Retinal pigment epithelial cell (primary cell): ENCODE data around the gene CILP2.

Experiments used
- DNase-seq: peaks from one replicate; pipeline ENCODE4 v3.0.0-alpha.2; 2010; ENCODE audit warnings: low read depth
- H3K4me3 ChIP-seq: 2 replicates; pipeline ENCODE4 v1.5.1; 2011; ENCODE audit warnings: mild to moderate bottlenecking, low read length, control low read depth, moderate library complexity
- TF ChIP-seq, protein P1 (sequence below): conservative IDR thresholded peaks from 2 replicates; pipeline ENCODE4 v1.5.1; 2011; ENCODE audit warnings: low read depth, low read length, control low read depth, inconsistent platforms

CILP2 gene

DNA sequence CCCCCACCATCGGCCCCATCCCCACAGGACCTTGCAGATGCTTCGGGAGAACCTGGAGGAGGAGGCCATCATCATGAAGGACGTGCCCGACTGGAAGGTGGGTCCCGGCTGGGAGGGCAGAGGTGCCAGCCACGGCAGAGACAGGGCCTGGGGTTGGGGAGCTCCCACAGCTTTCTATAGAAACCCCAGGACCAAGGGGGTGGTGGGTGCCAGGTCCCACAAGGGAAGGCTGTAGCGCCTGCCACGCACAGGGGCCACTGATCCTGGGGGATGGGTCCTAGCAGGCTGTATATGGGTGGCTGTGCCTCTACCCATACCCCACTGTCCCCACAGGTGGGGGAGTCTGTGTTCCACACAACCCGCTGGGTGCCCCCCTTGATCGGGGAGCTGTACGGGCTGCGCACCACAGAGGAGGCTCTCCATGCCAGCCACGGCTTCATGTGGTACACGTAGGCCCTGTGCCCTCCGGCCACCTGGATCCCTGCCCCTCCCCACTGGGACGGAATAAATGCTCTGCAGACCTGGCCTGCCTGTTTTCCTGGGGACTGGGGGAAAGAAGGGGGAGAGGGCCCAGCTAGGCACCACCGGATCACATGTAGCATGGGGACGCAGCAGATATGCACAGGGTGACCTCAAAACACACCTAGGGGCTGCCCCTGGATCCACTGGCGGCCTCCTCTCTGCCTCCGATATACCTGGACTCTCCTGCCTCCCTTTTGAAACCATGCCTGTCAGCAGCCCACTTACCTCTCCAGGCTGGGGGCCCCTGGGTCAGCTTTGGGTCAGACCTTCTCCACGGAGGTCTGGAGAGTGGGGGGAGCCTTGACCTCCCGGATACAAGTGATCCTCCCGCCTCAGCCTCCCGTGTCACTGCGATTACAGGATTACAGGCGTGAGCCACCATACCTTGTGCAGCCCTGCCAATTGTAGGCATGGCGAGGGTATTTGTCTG lies 10.1 kb upstream of the CILP2 start:
- DNase-seq: no peak
- TF ChIP-seq, protein P1, sequence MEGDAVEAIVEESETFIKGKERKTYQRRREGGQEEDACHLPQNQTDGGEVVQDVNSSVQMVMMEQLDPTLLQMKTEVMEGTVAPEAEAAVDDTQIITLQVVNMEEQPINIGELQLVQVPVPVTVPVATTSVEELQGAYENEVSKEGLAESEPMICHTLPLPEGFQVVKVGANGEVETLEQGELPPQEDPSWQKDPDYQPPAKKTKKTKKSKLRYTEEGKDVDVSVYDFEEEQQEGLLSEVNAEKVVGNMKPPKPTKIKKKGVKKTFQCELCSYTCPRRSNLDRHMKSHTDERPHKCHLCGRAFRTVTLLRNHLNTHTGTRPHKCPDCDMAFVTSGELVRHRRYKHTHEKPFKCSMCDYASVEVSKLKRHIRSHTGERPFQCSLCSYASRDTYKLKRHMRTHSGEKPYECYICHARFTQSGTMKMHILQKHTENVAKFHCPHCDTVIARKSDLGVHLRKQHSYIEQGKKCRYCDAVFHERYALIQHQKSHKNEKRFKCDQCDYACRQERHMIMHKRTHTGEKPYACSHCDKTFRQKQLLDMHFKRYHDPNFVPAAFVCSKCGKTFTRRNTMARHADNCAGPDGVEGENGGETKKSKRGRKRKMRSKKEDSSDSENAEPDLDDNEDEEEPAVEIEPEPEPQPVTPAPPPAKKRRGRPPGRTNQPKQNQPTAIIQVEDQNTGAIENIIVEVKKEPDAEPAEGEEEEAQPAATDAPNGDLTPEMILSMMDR: no peak
- no peak overlapping the region for H3K4me3 ChIP-seq

GRCh38 chr19:19528721-19529490 lies 9.2 kb upstream of the CILP2 start, which contains the start of gene YJEFN3:
Gene YJEFN3 (plus strand): TSS chr19:19528911. CDS start chr19:19528933, 22 bp downstream.
- TF ChIP-seq, protein P1: no peak
- H3K4me3 ChIP-seq: peak within 1 kb of the TSS; percentile 31
- DNase-seq: no peak

DNA sequence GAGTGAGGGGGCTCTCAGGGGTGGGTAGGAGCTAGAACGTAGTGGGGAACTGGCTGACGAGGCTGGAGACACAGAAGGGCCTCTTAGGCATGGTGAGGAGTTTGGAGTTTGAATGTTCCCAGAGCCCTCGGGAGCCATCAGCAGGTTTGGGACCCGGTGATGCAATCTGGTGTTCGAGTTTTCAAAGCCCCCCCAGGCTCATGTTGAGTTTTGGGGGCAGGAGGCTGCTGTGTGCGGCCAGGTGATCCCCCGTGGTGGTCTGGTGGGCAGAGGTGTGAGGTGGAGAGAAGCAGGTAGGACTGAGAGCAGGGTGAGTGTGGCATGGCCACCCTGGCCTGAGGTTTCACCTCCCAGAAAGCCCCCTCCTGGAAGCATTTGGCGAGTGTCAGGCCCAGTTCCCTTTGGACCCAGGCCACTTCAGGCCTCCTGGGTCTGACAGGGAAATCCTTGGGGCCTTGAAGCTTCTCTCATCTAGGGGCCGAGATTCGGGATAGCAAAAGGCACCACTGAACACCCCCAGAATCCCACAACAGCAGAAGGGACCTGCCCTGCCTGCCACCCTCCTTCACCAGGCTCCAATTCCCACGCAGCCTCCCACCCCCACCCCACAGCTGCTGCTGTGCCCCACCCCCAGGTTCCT lies 8.2 kb upstream of the CILP2 start:
- DNase-seq: no peak
- H3K4me3 ChIP-seq: no peak overlapping the region
- TF ChIP-seq, protein P1: no peak

DNA sequence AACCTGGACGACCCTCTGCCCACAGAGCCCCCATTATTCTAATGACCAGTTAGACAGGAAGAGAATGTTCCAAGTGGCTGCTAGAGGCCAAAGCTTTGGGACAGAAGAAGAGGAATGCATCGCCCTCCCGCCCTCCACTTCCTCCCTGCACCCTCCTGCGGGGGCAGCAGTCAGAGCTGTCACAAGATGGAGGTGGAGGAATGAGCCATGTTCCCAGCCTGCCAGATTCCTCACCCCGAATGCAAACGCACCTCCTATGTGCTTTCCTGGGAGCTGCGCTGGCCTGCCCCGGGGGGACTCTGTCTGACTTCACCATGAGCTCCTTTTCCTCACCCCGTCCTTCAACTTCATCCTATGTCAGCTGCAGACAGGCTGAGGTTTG lies 7.7 kb upstream of the CILP2 start:
- DNase-seq: no peak
- H3K4me3 ChIP-seq: no peak overlapping the region
- TF ChIP-seq, protein P1: no peak

- DNase-seq: no peak
- TF ChIP-seq, protein P1: no peak
Measured at GRCh38 chr19:19530889-19531288, 7.2 kb upstream of the CILP2 start.

GRCh38 chr19:19531951-19532805 lies 5.9 kb upstream of the CILP2 start:
- TF ChIP-seq, protein P1: peak; percentile 96
- DNase-seq: no peak
- no peak overlapping the region for H3K4me3 ChIP-seq

More at GRCh38 chr19:19530889-19531288, 7.2 kb upstream of the CILP2 start:
- H3K4me3 ChIP-seq: no peak overlapping the region
